DOHH2 (cell line): ENCODE measurements around the gene HSD17B12.

ENCODE experiments used
- H3F3A ChIP-seq: fragments of 200-600 bp; sonication (generic), shearing (Covaris generic); 2 replicates; pipeline ENCODE4 v1.6.0; 2016; ENCODE audit warnings: antibody characterized with exemption, mild to moderate bottlenecking; ENCODE audit not compliant: control insufficient read depth, insufficient read depth
- H3K27ac ChIP-seq: fragments of 200-600 bp; sonication (generic); 2 replicates; pipeline ENCODE4 v1.5.1; 2014; ENCODE audit warnings: low read depth, mild to moderate bottlenecking, low read length, moderate library complexity
- H3K27me3 ChIP-seq: fragments of 200-600 bp; sonication (generic); 2 replicates; pipeline ENCODE4 v1.6.1; 2014; ENCODE audit warnings: mild to moderate bottlenecking, low read length, mixed read lengths; ENCODE audit not compliant: control insufficient read depth
- H3K36me3 ChIP-seq: fragments of 200-600 bp; sonication (generic); 2 replicates; pipeline ENCODE4 v1.6.1; 2014; ENCODE audit warnings: mild to moderate bottlenecking, low read length, moderate library complexity, mixed read lengths; ENCODE audit not compliant: control insufficient read depth
- H3K4me1 ChIP-seq: fragments of 200-600 bp; sonication (generic); 2 replicates; pipeline ENCODE4 v1.6.1; 2014; ENCODE audit warnings: mild to moderate bottlenecking, low read length, mixed read lengths; ENCODE audit not compliant: control insufficient read depth
- H3K4me2 ChIP-seq: fragments of 200-600 bp; sonication (generic); 2 replicates; pipeline ENCODE4 v1.6.0; 2014; ENCODE audit warnings: mild to moderate bottlenecking, low read length, moderate library complexity
- H3K4me3 ChIP-seq: fragments of 200-600 bp; sonication (generic); 2 replicates; pipeline ENCODE4 v1.5.1; 2014; ENCODE audit warnings: mild to moderate bottlenecking, low read length, mixed read lengths
- H3K79me2 ChIP-seq: fragments of 200-600 bp; sonication (generic); 2 replicates; pipeline ENCODE4 v1.6.1; 2014; ENCODE audit warnings: mild to moderate bottlenecking, low read length, mixed read lengths; ENCODE audit not compliant: control insufficient read depth
- H3K9me2 ChIP-seq: fragments of 200-600 bp; sonication (generic); replicated peaks from 2 replicates; pipeline ENCODE4 v1.6.1; 2014; ENCODE audit warnings: mild to moderate bottlenecking, low read length, mixed read lengths; ENCODE audit not compliant: control insufficient read depth
- H3K9me3 ChIP-seq: fragments of 200-600 bp; sonication (generic); 2 replicates; pipeline ENCODE4 v1.6.1; 2014; ENCODE audit warnings: antibody characterized with exemption, low read length, mixed read lengths; ENCODE audit not compliant: control insufficient read depth, insufficient read depth
- H4K20me1 ChIP-seq: fragments of 200-600 bp; sonication (generic); 2 replicates; pipeline ENCODE4 v1.6.0; 2014; ENCODE audit warnings: low read depth, mild to moderate bottlenecking, antibody characterized with exemption, low read length, moderate library complexity; ENCODE audit not compliant: control insufficient read depth, insufficient read depth
- EZH2phosphoT487 ChIP-seq: fragments of 200-600 bp; sonication (generic); IDR thresholded peaks from 2 replicates; pipeline ENCODE4 v1.6.1; 2017; ENCODE audit warnings: borderline replicate concordance, mild to moderate bottlenecking, antibody characterized with exemption, low read length, moderate library complexity, mixed read lengths
- TF ChIP-seq, protein P1 (sequence below): fragments of 200-600 bp; sonication (generic); IDR thresholded peaks from one replicate; pipeline ENCODE4 v1.5.1; 2014; ENCODE audit warnings: antibody characterized with exemption, mild to moderate bottlenecking, low read depth, low read length; ENCODE audit not compliant: poor library complexity, severe bottlenecking

The HSD17B12 gene

DNA sequence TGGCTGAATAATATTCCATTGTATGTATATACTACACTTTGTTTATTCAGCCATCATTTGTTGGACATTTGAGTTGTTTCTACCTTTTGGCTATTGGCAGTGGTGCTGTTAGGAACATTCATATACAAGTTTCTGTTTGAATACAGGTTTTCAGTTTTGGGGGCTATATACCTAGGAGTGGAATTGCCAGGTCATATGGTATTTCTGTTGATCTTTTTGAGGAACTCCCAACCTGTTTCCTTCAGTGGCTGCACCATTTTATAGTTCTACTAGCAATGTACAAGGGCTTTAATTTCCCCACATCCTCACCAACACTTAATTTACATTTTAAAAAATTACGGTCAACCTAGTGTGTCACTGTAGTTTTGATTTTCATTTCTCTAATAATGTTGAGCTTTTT lies 54.6 kb downstream of the HSD17B12 start:
- no peaks in the 10 kb centered on the region for H3K9me2 ChIP-seq
- no peaks in the 10 kb centered on the region for H3K27me3 ChIP-seq
- no peak for TF ChIP-seq EZH2phosphoT487
- TF ChIP-seq, protein P1, sequence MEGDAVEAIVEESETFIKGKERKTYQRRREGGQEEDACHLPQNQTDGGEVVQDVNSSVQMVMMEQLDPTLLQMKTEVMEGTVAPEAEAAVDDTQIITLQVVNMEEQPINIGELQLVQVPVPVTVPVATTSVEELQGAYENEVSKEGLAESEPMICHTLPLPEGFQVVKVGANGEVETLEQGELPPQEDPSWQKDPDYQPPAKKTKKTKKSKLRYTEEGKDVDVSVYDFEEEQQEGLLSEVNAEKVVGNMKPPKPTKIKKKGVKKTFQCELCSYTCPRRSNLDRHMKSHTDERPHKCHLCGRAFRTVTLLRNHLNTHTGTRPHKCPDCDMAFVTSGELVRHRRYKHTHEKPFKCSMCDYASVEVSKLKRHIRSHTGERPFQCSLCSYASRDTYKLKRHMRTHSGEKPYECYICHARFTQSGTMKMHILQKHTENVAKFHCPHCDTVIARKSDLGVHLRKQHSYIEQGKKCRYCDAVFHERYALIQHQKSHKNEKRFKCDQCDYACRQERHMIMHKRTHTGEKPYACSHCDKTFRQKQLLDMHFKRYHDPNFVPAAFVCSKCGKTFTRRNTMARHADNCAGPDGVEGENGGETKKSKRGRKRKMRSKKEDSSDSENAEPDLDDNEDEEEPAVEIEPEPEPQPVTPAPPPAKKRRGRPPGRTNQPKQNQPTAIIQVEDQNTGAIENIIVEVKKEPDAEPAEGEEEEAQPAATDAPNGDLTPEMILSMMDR, result no peak
- no peak overlapping the region for H3K4me2 ChIP-seq
- H3K4me3 ChIP-seq, result no peak overlapping the region
- peaks cover 67% of the 10 kb centered on the region for H3K36me3 ChIP-seq
- H3K9me3 ChIP-seq, result peaks cover 5% of the 10 kb centered on the region; the same call in 1 of the 2 replicates
- H3K27ac ChIP-seq, result no peak overlapping the region
- H4K20me1 ChIP-seq, result peaks cover 7% of the 10 kb centered on the region; the same call in 1 of the 2 replicates
- peaks cover 39% of the 10 kb centered on the region for H3K4me1 ChIP-seq
- H3K79me2 ChIP-seq, result peaks cover 99% of the 10 kb centered on the region
- H3F3A ChIP-seq, result no peaks in the 10 kb centered on the region

DNA sequence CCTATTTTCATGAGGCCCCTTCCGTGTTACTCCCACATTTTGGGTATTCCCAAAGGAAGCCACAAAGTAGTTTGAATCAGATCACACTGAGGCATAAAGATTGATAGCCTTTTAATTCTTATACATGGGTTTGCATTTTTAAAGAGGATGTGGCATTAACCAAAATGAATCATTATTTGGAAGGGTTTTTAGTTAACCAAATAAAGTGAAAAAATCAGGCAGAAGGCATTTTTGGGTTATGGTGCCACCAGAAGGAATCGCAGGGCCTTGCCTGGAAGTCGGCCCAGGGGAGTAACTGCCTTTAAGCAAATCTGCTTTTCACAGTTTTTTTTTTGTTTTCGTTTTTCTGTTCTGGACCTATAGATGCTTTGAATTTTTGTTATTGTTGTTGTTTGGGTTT lies 55.4 kb downstream of the HSD17B12 start:
- Histone ChIP-seq H3K79me2 (peaks cover 100% of the 10 kb centered on the region), H4K20me1 (peaks cover 7% of the 10 kb centered on the region; the same call in 1 of the 2 replicates), H3K4me1 (peaks cover 39% of the 10 kb centered on the region), H3K9me2 (no peaks in the 10 kb centered on the region), H3F3A (no peaks in the 10 kb centered on the region), H3K9me3 (peaks cover 5% of the 10 kb centered on the region; the same call in 1 of the 2 replicates), H3K36me3 (peaks cover 62% of the 10 kb centered on the region), H3K4me3 (no peak overlapping the region), H3K27ac (no peak overlapping the region), H3K4me2 (peak overlapping the region; percentile 24), H3K27me3 (no peaks in the 10 kb centered on the region)
- no peak for TF ChIP-seq EZH2phosphoT487
- TF ChIP-seq, protein P1, result no peak

DNA sequence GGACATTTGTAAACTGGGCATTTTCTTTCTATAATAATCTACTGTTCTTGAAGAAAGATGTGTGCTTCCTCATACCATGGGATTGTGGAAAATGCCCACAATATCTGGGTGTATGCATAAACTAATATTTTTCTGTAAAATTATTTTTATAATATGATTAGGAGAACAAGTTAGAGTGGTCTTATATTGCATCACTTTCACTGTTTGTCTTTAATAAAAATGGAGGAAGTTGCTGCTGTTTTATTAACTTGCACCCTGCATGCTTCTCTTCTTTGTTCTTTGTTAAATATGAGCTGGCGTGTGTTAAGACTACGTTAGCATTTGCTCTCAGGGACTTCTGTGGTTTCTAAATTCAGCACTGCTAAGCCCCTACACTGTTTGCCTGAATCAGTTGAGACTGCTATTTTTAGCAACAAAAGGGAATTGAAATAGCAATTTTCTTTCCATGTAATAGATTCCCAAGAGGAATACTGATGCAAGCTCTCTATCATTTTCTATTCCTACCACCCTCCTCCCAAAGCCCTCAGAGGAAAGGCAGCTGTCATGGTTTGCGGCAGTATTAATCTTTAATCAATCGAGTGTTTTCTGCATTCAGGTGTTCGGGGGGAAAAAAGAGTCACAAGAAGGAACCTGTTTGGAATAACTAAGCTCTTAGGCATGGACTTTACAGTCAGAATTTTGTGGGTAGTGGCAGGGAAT lies 56.1 kb downstream of the HSD17B12 start:
- Histone ChIP-seq H3K9me3 (peaks cover 5% of the 10 kb centered on the region; the same call in 1 of the 2 replicates), H3K79me2 (peaks cover 98% of the 10 kb centered on the region), H4K20me1 (peaks cover 7% of the 10 kb centered on the region; the same call in 1 of the 2 replicates), H3K27me3 (no peaks in the 10 kb centered on the region), H3K4me3 (peak overlapping the region; percentile 9; the same call in 1 of the 2 replicates), H3K27ac (0 out of 2 replicates have a peak overlapping the region, but pooled peaks have one; percentile 3), H3K9me2 (no peaks in the 10 kb centered on the region), H3K4me2 (peak overlapping the region; percentile 24), H3K36me3 (peaks cover 58% of the 10 kb centered on the region), H3K4me1 (peaks cover 39% of the 10 kb centered on the region), H3F3A (no peaks in the 10 kb centered on the region)
- TF ChIP-seq, protein P1, result no peak
- TF ChIP-seq EZH2phosphoT487, result no peak
